Lung (tissue), 12 donors: ENCODE measurements around the gene ETV3. TPM values are rescaled to one million over a fixed set of nuclear protein-coding genes. Genes with fewer than 3 reads are reported as not detected.

Source experiments
- ATAC-seq: fragments of 200-7000 bp; cut with Tn5 transposase; one replicate; pipeline ENCODE4 v1.9.1; 2020; ENCODE audit warnings: moderate number of reproducible peaks; ENCODE audit not compliant: insufficient read depth, low FRiP score
- DNase-seq, 3 donors: peaks; one replicate each; pipeline ENCODE4 v3.0.0-alpha.2; 2013 to 2017
- H3K27ac ChIP-seq, 2 donors: one replicate each; pipeline ENCODE4 v1.5.1; 2013; ENCODE audit warnings: mild to moderate bottlenecking in 2 of 2, moderate library complexity in 2 of 2, control low read depth in 1 of 2, inconsistent platforms in 1 of 2, low read depth in 1 of 2, low read length in 1 of 2
- H3K27me3 ChIP-seq, 3 donors: one replicate each; pipeline ENCODE4 v1.5.1; 2013; ENCODE audit warnings: low read length in 2 of 3; ENCODE audit not compliant: control insufficient read depth in 3 of 3, insufficient read depth in 3 of 3
- H3K36me3 ChIP-seq, 4 donors: one replicate each; pipeline ENCODE4 v1.5.1; 2013; ENCODE audit warnings: low read length in 4 of 4, mild to moderate bottlenecking in 1 of 4, moderate library complexity in 1 of 4; ENCODE audit not compliant: control insufficient read depth in 4 of 4, insufficient read depth in 4 of 4
- H3K4me1 ChIP-seq, 5 donors: one replicate each; pipeline ENCODE4 v1.5.1; 2013; ENCODE audit warnings: low read length in 5 of 5, mild to moderate bottlenecking in 2 of 5, moderate library complexity in 1 of 5; ENCODE audit not compliant: control insufficient read depth in 5 of 5, insufficient read depth in 5 of 5
- H3K4me3 ChIP-seq: one replicate; pipeline ENCODE4 v1.5.1; 2013; ENCODE audit warnings: mild to moderate bottlenecking, control low read depth, moderate library complexity
- H3K9ac ChIP-seq, 2 donors: one replicate each; pipeline ENCODE4 v1.5.1; 2013; ENCODE audit warnings: low read length in 2 of 2, control low read depth in 1 of 2; ENCODE audit not compliant: insufficient read depth in 1 of 2
- H3K9me3 ChIP-seq, 4 donors: one replicate each; pipeline ENCODE4 v1.5.1; 2013; ENCODE audit warnings: low read length in 3 of 4, mild to moderate bottlenecking in 1 of 4, moderate library complexity in 1 of 4; ENCODE audit not compliant: control insufficient read depth in 4 of 4, insufficient read depth in 3 of 4
- CTCF ChIP-seq: IDR thresholded peaks from 2 replicates; pipeline ENCODE4 v1.5.1; 2012; ENCODE audit warnings: mild to moderate bottlenecking; ENCODE audit errors: control extremely low read depth, extremely low read depth
- WGBS, 2 donors: extraction: QIAGEN DNeasy Blood & Tissue Kit; methylation state at CpG; one replicate each; pipeline ENCODE4 v1.1.7; 2013; 5-methylcytosine and 5-hydroxymethylcytosine counted together
- polyA plus RNA-seq, 2 donors: library from polyadenylated mRNA; stranded (reverse); fragments of 200-250 nt; gene quantifications; one replicate each; pipeline ENCODE4 v1.2.1, GENCODE V29; 2013
- total RNA-seq, 2 donors: library from RNA; depleted of rRNA in 1 of 2; stranded (reverse); fragments of >200 nt in 1 of 2; gene quantifications; one replicate each; pipeline ENCODE4 v1.2.1, GENCODE V29; 2014 to 2021
- donor health status: control.
- donor health status: control.
- donor health status: Bipolar disorder and iron deficiency.
- donor health status: healthy.
- donor health status: DM: yes; HTN: yes; CAD: no.

The ETV3 gene
- total and polyA plus RNA-seq, 4 donors: 7.9 to 31.5 (median 19.3) TPM

GRCh38 chr1:157090771-157091170 is 47.4 kb downstream of the ETV3 start:
- H3K36me3 ChIP-seq: no peaks in the 10 kb centered on the region
- H3K27ac ChIP-seq: no peak overlapping the region
- H3K9ac ChIP-seq: no peak overlapping the region
- ATAC-seq (no peak), DNase-seq (no peak)
- no peak overlapping the region for H3K4me3 ChIP-seq
- 79 to 81% methylated on average over 3 of the region's 3 CpGs for WGBS, 2 donors
- H3K9me3 ChIP-seq: no peaks in the 10 kb centered on the region
- no peaks in the 10 kb centered on the region for H3K27me3 ChIP-seq
- peaks cover 0 to 15% (median 0%) of the 10 kb centered on the region in 5 donors for H3K4me1 ChIP-seq
- TF ChIP-seq CTCF: no peak

GRCh38 chr1:157090196-157090647 is 48.0 kb downstream of the ETV3 start:
- H3K4me3 ChIP-seq: no peak overlapping the region
- H3K9ac ChIP-seq: no peak overlapping the region
- no peaks in the 10 kb centered on the region for H3K36me3 ChIP-seq
- no peaks in the 10 kb centered on the region for H3K9me3 ChIP-seq
- peak; percentile 95 for TF ChIP-seq CTCF
- H3K27me3 ChIP-seq: no peaks in the 10 kb centered on the region
- ATAC-seq (peak; percentile 91), DNase-seq (peak; percentile 86 to 92 (median 92))
- 23 to 26% methylated on average over 10 of the region's 10 CpGs for WGBS, 2 donors
- H3K4me1 ChIP-seq: peaks cover 0 to 15% (median 0%) of the 10 kb centered on the region in 5 donors
- no peak overlapping the region for H3K27ac ChIP-seq

DNA sequence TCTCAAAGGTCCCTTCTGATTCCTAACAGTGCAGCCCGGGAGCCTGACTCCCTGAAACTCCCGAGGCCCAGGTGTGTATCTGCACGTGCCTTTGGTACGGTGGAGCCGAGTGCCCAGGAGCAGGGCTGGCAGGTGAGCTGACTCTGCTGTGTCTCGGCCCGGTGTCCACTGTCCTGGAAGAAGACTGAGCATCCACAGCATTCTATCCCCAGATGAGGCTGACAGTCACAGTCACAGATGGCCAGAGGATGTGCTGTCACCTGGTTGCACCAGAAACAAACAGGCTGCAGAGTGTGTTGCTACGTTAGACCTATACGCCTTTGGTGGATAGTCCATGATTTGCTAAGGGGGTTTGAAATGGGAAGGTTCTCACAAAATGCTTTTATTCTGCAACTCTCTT is 48.4 kb downstream of the ETV3 start:
- H3K36me3 ChIP-seq: no peaks in the 10 kb centered on the region
- no peaks in the 10 kb centered on the region for H3K27me3 ChIP-seq
- ATAC-seq (no peak), DNase-seq (no peak)
- no peak overlapping the region for H3K9ac ChIP-seq
- peaks cover 0 to 15% (median 0%) of the 10 kb centered on the region in 5 donors for H3K4me1 ChIP-seq
- no peak for TF ChIP-seq CTCF
- H3K27ac ChIP-seq: no peak overlapping the region
- no peak overlapping the region for H3K4me3 ChIP-seq
- H3K9me3 ChIP-seq: no peaks in the 10 kb centered on the region
- whole genome bisulfite sequencing, 2 donors: 88 to 96% methylated on average over 9 of the region's 9 CpGs

DNA sequence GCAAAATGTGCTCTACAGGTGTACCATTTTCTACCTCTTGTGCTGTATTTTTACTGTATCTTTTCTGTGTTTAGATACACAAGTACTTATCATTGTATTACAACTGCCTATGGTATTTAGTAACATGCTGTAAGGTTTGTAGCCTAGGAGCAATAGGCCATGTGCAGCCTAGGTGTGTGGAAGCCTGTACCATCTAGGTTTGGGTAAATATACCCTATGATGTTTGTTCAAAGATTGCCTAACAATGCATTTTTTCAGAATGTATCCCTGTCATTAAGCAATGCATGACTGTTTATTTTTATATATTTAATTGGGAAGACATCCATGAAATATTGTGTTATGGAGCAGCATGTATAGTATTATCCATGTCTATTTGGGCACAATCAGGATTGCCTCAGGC is 49.6 kb downstream of the ETV3 start:
- Histone ChIP-seq H3K9ac (no peak overlapping the region), H3K27me3 (no peaks in the 10 kb centered on the region), H3K36me3 (no peaks in the 10 kb centered on the region), H3K4me1 (peaks cover 0 to 15% (median 0%) of the 10 kb centered on the region in 5 donors), H3K27ac (no peak overlapping the region), H3K9me3 (no peaks in the 10 kb centered on the region), H3K4me3 (no peak overlapping the region)
- ATAC-seq: no peak
- no peak for DNase-seq
- no peak for TF ChIP-seq CTCF
